ENCODE measurements around the gene MBOAT2. TPM values are rescaled to one million over a fixed set of nuclear protein-coding genes. Genes with fewer than 3 reads are reported as not detected.

MBOAT2 gene
- total and polyA plus RNA-seq, 4 donors = 5.0 to 26.3 (median 15.0) TPM

DNA sequence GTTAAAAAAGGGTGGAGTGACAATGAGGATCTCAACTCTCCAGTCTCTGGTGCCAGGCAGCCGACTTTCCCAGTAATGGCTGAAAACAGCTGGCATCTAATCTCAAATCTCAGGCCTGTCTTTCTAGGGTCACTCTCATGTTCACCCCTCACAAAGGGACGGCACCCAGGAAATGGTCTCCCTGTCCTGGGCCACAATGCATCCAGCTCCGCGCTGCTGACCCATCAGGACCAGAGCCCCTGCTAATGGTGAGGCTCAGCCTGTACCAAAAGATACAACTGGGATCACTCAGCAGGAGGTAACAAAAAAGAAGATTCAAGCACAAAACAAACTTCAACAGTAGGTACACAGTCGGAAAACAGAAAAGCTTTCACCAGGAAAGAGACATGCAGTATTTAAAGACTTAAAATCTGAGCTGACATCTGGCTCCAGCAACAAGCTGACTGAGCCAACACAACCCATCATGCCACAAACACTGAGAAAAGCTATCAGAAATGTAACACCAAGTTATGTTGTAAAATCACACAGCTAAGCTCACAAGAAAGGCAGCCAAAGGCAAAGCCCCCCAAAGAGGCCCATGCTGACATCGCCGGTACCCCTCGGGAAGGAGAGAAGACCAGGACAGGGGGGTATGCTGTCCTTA is 152.5 kb downstream of the MBOAT2 start:
- Histone ChIP-seq H3K27me3 (ENCODE audit: control insufficient read depth in 1 of 2, insufficient read depth in 2 of 2, low read length in 1 of 2) (no peaks in the 10 kb centered on the region), H3K9me3 (ENCODE audit: control insufficient read depth, low read length) (no peaks in the 10 kb centered on the region), H3K36me3 (ENCODE audit: control insufficient read depth in 1 of 2, insufficient read depth in 2 of 2, low read length in 1 of 2) (no peaks in the 10 kb centered on the region), H3K27ac (ENCODE audit: low read depth in 1 of 2, low read length in 2 of 2) (no peak overlapping the region), H3K4me1 (ENCODE audit: control insufficient read depth in 1 of 2, insufficient read depth in 2 of 2, low read length in 2 of 2) (no peaks in the 10 kb centered on the region), H3K4me3 (ENCODE audit: low read length in 2 of 2) (no peak overlapping the region)
- ATAC-seq (ENCODE audit: low FRiP score) (no peak), DNase-seq (no peak)
- 80 to 86% methylated on average over 8 of the region's 8 CpGs for WGBS, 2 donors
- intact Hi-C loops (cut with DNase I) = no loop called here

- no peaks in the 10 kb centered on the region for H3K36me3 ChIP-seq (ENCODE audit: control insufficient read depth in 1 of 2, insufficient read depth in 2 of 2, low read length in 1 of 2)
- no peak overlapping the region for H3K4me3 ChIP-seq (ENCODE audit: low read length in 2 of 2)
- no peaks in the 10 kb centered on the region for H3K27me3 ChIP-seq (ENCODE audit: control insufficient read depth in 1 of 2, insufficient read depth in 2 of 2, low read length in 1 of 2)
- intact Hi-C loops (cut with DNase I) = no loop called here
- no peaks in the 10 kb centered on the region for H3K4me1 ChIP-seq (ENCODE audit: control insufficient read depth in 1 of 2, insufficient read depth in 2 of 2, low read length in 2 of 2)
- H3K27ac ChIP-seq (ENCODE audit: low read depth in 1 of 2, low read length in 2 of 2) = no peak overlapping the region
- 45 to 51% methylated on average over 4 of the region's 4 CpGs for WGBS, 2 donors
- DNase-seq = no peak
- H3K9me3 ChIP-seq (ENCODE audit: control insufficient read depth, low read length) = no peaks in the 10 kb centered on the region
- no peak for ATAC-seq (ENCODE audit: low FRiP score)
Observed at GRCh38 chr2:8849327-8849726, 154.2 kb downstream of the MBOAT2 start.

- H3K27ac ChIP-seq (ENCODE audit: low read depth in 1 of 2, low read length in 2 of 2) = no peak overlapping the region
- no peaks in the 10 kb centered on the region for H3K36me3 ChIP-seq (ENCODE audit: control insufficient read depth in 1 of 2, insufficient read depth in 2 of 2, low read length in 1 of 2)
- 66 to 71% methylated on average over 7 of the region's 7 CpGs for WGBS, 2 donors
- DNase-seq = no peak
- H3K9me3 ChIP-seq (ENCODE audit: control insufficient read depth, low read length) = no peaks in the 10 kb centered on the region
- intact Hi-C loops (cut with DNase I) = no loop called here
- H3K4me1 ChIP-seq (ENCODE audit: control insufficient read depth in 1 of 2, insufficient read depth in 2 of 2, low read length in 2 of 2) = no peaks in the 10 kb centered on the region
- no peak overlapping the region for H3K4me3 ChIP-seq (ENCODE audit: low read length in 2 of 2)
- no peak for ATAC-seq (ENCODE audit: low FRiP score)
- H3K27me3 ChIP-seq (ENCODE audit: control insufficient read depth in 1 of 2, insufficient read depth in 2 of 2, low read length in 1 of 2) = no peaks in the 10 kb centered on the region
Observed at GRCh38 chr2:8848328-8849100, 155.0 kb downstream of the MBOAT2 start.

- Histone ChIP-seq H3K4me1 (ENCODE audit: control insufficient read depth in 1 of 2, insufficient read depth in 2 of 2, low read length in 2 of 2) (no peaks in the 10 kb centered on the region), H3K27ac (ENCODE audit: low read depth in 1 of 2, low read length in 2 of 2) (no peak overlapping the region), H3K36me3 (ENCODE audit: control insufficient read depth in 1 of 2, insufficient read depth in 2 of 2, low read length in 1 of 2) (no peaks in the 10 kb centered on the region), H3K9me3 (ENCODE audit: control insufficient read depth, low read length) (no peaks in the 10 kb centered on the region), H3K27me3 (ENCODE audit: control insufficient read depth in 1 of 2, insufficient read depth in 2 of 2, low read length in 1 of 2) (no peaks in the 10 kb centered on the region), H3K4me3 (ENCODE audit: low read length in 2 of 2) (no peak overlapping the region)
- no peak for DNase-seq
- ATAC-seq (ENCODE audit: low FRiP score) = no peak
- intact Hi-C loops (cut with DNase I) = no loop called here
- 76 to 82% methylated on average over 6 of the region's 6 CpGs for WGBS, 2 donors
Observed at GRCh38 chr2:8847400-8847799, 156.1 kb downstream of the MBOAT2 start.

DNA sequence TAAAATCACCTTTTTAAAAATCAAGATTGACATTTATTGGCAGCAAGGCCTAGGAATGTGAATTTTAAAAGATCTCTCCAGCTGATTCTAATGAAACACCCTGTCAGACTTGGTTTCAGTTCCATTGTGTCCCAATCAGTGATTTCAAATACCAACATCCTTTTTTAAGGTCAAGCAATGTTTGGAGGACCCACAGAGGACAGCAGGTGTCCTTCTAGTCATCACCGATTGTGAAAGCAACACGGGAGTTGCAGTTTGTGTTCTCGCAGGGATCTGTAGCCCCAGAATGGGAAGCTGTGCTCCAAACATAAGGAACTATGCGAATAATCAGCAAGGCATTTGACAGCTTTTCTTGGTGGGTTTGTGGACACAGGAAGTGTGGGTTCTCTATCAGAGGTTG is 161.6 kb downstream of the MBOAT2 start:
- no peaks in the 10 kb centered on the region for H3K9me3 ChIP-seq (ENCODE audit: control insufficient read depth, low read length)

DNA sequence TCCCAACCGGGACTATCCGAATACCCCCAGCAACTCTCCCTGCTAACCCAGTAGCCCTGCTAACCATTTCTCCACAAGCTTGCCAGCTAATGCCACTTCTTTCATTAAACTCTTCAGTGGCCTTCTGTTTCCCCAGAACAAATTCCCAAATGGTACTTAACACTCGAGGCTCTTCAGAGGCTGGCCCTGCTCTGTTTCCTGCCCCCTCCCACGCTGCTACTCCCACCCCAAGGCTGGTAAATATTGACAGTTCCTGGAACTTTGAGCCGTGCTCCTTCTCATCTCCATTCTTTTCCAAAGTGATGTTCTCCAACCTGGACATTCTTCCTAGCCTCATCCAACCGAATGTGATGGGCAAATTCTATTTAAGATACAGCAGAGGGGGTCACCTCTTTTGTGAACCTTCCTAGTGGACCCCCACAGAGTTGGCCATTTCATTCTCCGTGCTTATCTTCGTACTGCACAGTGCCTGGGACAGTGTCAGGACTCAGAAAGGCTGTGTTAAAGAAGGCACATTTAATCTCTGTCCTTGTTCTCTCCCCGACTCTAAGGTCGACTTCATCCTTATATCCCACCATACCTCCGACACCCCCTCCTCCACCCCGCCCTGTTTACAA is 162.9 kb downstream of the MBOAT2 start:
- H3K4me1 ChIP-seq (ENCODE audit: control insufficient read depth in 1 of 2, insufficient read depth in 2 of 2, low read length in 2 of 2) = no peaks in the 10 kb centered on the region
- intact Hi-C loops (cut with DNase I) = no loop called here
- H3K36me3 ChIP-seq (ENCODE audit: control insufficient read depth in 1 of 2, insufficient read depth in 2 of 2, low read length in 1 of 2) = no peaks in the 10 kb centered on the region
- DNase-seq (no peak), ATAC-seq (ENCODE audit: low FRiP score) (no peak)
- H3K27me3 ChIP-seq (ENCODE audit: control insufficient read depth in 1 of 2, insufficient read depth in 2 of 2, low read length in 1 of 2) = no peaks in the 10 kb centered on the region
- no peak overlapping the region for H3K4me3 ChIP-seq (ENCODE audit: low read length in 2 of 2)
- WGBS, 2 donors = 75 to 76% methylated on average over 12 of the region's 12 CpGs
- H3K27ac ChIP-seq (ENCODE audit: low read depth in 1 of 2, low read length in 2 of 2) = no peak overlapping the region
- no peaks in the 10 kb centered on the region for H3K9me3 ChIP-seq (ENCODE audit: control insufficient read depth, low read length)

More for the DNA sequence above, 161.6 kb downstream of the MBOAT2 start:
- Histone ChIP-seq H3K36me3 (ENCODE audit: control insufficient read depth in 1 of 2, insufficient read depth in 2 of 2, low read length in 1 of 2) (no peaks in the 10 kb centered on the region), H3K4me3 (ENCODE audit: low read length in 2 of 2) (no peak overlapping the region), H3K4me1 (ENCODE audit: control insufficient read depth in 1 of 2, insufficient read depth in 2 of 2, low read length in 2 of 2) (no peaks in the 10 kb centered on the region), H3K27me3 (ENCODE audit: control insufficient read depth in 1 of 2, insufficient read depth in 2 of 2, low read length in 1 of 2) (no peaks in the 10 kb centered on the region), H3K27ac (ENCODE audit: low read depth in 1 of 2, low read length in 2 of 2) (no peak overlapping the region)
- intact Hi-C loops (cut with DNase I) = no loop called here
- DNase-seq (no peak), ATAC-seq (ENCODE audit: low FRiP score) (no peak)
- 93 to 95% methylated on average over 4 of the region's 4 CpGs for WGBS, 2 donors

GRCh38 chr2:8839189-8839965 is 164.1 kb downstream of the MBOAT2 start:
- ATAC-seq (ENCODE audit: low FRiP score) = no peak

DNA sequence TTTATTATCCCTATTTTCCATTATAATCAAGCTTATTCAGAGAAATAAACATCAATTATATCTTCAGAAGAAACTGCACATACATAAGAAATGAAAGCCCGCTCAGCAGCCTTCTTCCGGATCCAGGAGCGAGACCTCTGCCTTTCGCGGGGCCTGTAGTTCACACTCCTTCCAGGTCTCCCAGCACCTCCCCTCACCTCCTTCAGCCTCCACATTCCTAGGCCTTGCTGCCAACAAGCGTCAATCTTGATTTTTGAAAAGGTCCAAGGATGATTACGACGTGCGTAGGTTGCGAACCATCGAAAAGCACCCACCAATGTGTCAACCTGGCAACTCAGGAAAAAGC is 165.7 kb downstream of the MBOAT2 start:
- peak overlapping the region in 1 of 2 donors; percentile 6 for H3K4me3 ChIP-seq (ENCODE audit: low read length in 2 of 2)
- no peaks in the 10 kb centered on the region for H3K27me3 ChIP-seq (ENCODE audit: control insufficient read depth in 1 of 2, insufficient read depth in 2 of 2, low read length in 1 of 2)
- no peaks in the 10 kb centered on the region for H3K9me3 ChIP-seq (ENCODE audit: control insufficient read depth, low read length)
- no peaks in the 10 kb centered on the region for H3K4me1 ChIP-seq (ENCODE audit: control insufficient read depth in 1 of 2, insufficient read depth in 2 of 2, low read length in 2 of 2)
- H3K36me3 ChIP-seq (ENCODE audit: control insufficient read depth in 1 of 2, insufficient read depth in 2 of 2, low read length in 1 of 2) = no peaks in the 10 kb centered on the region
- WGBS, 2 donors = 65 to 72% methylated on average over 11 of the region's 11 CpGs
- intact Hi-C loops (cut with DNase I) = loop anchor here in 1 of 2 donors (2.0 to 10.0 kb wide), 2 partner anchors 17 to 167 kb away; partner anchors contain the start of gene MBOAT2
- DNase-seq (no peak), ATAC-seq (ENCODE audit: low FRiP score) (peak; percentile 13)
- peak overlapping the region in 1 of 2 donors; percentile 16 for H3K27ac ChIP-seq (ENCODE audit: low read depth in 1 of 2, low read length in 2 of 2)

More at GRCh38 chr2:8839189-8839965, 164.1 kb downstream of the MBOAT2 start:
- Histone ChIP-seq H3K27me3 (ENCODE audit: control insufficient read depth in 1 of 2, insufficient read depth in 2 of 2, low read length in 1 of 2) (no peaks in the 10 kb centered on the region), H3K4me3 (ENCODE audit: low read length in 2 of 2) (no peak overlapping the region), H3K27ac (ENCODE audit: low read depth in 1 of 2, low read length in 2 of 2) (no peak overlapping the region), H3K36me3 (ENCODE audit: control insufficient read depth in 1 of 2, insufficient read depth in 2 of 2, low read length in 1 of 2) (no peaks in the 10 kb centered on the region), H3K9me3 (ENCODE audit: control insufficient read depth, low read length) (no peaks in the 10 kb centered on the region), H3K4me1 (ENCODE audit: control insufficient read depth in 1 of 2, insufficient read depth in 2 of 2, low read length in 2 of 2) (no peaks in the 10 kb centered on the region)
- WGBS, 2 donors = 71 to 72% methylated on average over 5 of the region's 5 CpGs
- intact Hi-C loops (cut with DNase I) = loop anchor here in 1 of 2 donors (10.0 kb wide), 1 partner anchor 165 kb away; the partner anchor contains the start of gene MBOAT2
- DNase-seq = no peak
